GM12878 (cell line): ENCODE results near the gene TXNRD1. TPM values are rescaled to one million over a fixed set of nuclear protein-coding genes. Genes with fewer than 3 reads are reported as not detected.

Source experiments
- ATAC-seq: fragments of 200-7000 bp; cut with Tn5 transposase; 3 replicates; pipeline ENCODE4 v1.9.1; 2020; ENCODE audit warnings: mild to moderate bottlenecking, moderate library complexity
- BruUV-seq: library from RNA; stranded (reverse); fragments of 400-500 nt; replicated peaks from 2 replicates; lab custom pipeline; 2021; lab: Mats Ljungman, UMichigan
- CTCF ChIA-PET: fragments of 300-600 bp; sonication (Branson Sonifier 250); formaldehyde crosslinking; extraction: SDS; loops from one replicate; lab custom pipeline; 2021; ENCODE audit warnings: inconsistent platforms; lab: Yijun Ruan, JAX
- POLR2A ChIA-PET: fragments of 350-600 bp; formaldehyde crosslinking; extraction: SDS; loops from one replicate; lab custom pipeline; 2021; ENCODE audit warnings: inconsistent platforms; lab: Charles Lee
- RAD21 ChIA-PET: fragments of 300-600 bp; sonication (Branson Sonifier 250); formaldehyde crosslinking; loops from one replicate; lab custom pipeline; 2023; ENCODE audit warnings: antibody characterized with exemption; ENCODE audit not compliant: unreplicated experiment; lab: Charles Lee
- SMC1A ChIA-PET: fragments of 300-600 bp; sonication (Branson Sonifier 250); formaldehyde crosslinking; loops from one replicate; lab custom pipeline; 2023; ENCODE audit not compliant: unreplicated experiment, uncharacterized antibody; lab: Charles Lee
- DNase-seq: peaks from one replicate; pipeline ENCODE4 v3.0.0-alpha.2; 2011; ENCODE audit warnings: low read depth, low spot score
- FAIRE-seq: peaks from 3 replicates; lab custom pipeline; 2011; peaks lifted over from hg19 to GRCh38; lab: Jason Lieb, UNC
- H2AFZ ChIP-seq: 2 replicates; pipeline ENCODE4 v1.6.0; 2011; ENCODE audit warnings: low read depth, low read length, control low read depth; ENCODE audit not compliant: control insufficient read depth
- H3K27ac ChIP-seq: 2 replicates; pipeline ENCODE4 v1.5.1; 2011; ENCODE audit warnings: control low read depth; ENCODE audit not compliant: control insufficient read depth, insufficient read depth
- H3K27me3 ChIP-seq, 2 experiments: replicated peaks in 1 of 2; 2 replicates each; pipeline versions ENCODE4 v1.6.0 to v1.6.1; 2011; ENCODE audit warnings: low read length in 1 of 2; ENCODE audit not compliant: control insufficient read depth in 2 of 2, insufficient read depth in 2 of 2
- H3K36me3 ChIP-seq, 2 experiments: 2 replicates each; pipeline ENCODE4 v1.5.1; 2011; ENCODE audit warnings: low read length in 1 of 2; ENCODE audit not compliant: control insufficient read depth in 2 of 2, insufficient read depth in 2 of 2
- H3K4me1 ChIP-seq: 2 replicates; pipeline ENCODE4 v1.6.1; 2011; ENCODE audit warnings: mild to moderate bottlenecking, low read length, moderate library complexity, mixed read lengths; ENCODE audit not compliant: control insufficient read depth, insufficient read depth
- H3K4me2 ChIP-seq: 2 replicates; pipeline ENCODE4 v1.6.0; 2011; ENCODE audit warnings: control low read depth; ENCODE audit not compliant: control insufficient read depth, insufficient read depth
- H3K4me3 ChIP-seq: fragments of 200-600 bp; sonication (generic); 2 replicates; pipeline ENCODE4 v1.5.1; 2016
- H3K79me2 ChIP-seq: 2 replicates; pipeline ENCODE4 v1.6.0; 2011; ENCODE audit warnings: low read length; ENCODE audit not compliant: control insufficient read depth, insufficient read depth
- H3K9ac ChIP-seq: 2 replicates; pipeline ENCODE4 v1.8.0; 2011; ENCODE audit warnings: low read length, control low read depth, mixed read lengths; ENCODE audit not compliant: control insufficient read depth, insufficient read depth
- H3K9me3 ChIP-seq: replicated peaks from 3 replicates; pipeline ENCODE4 v1.5.1; 2011; ENCODE audit warnings: mild to moderate bottlenecking, low read length; ENCODE audit not compliant: control insufficient read depth, insufficient read depth
- H4K20me1 ChIP-seq: 2 replicates; pipeline ENCODE4 v1.6.0; 2011; ENCODE audit not compliant: control insufficient read depth, insufficient read depth
- CTCF ChIP-seq, 3 experiments: IDR thresholded peaks in 2 of 3; conservative IDR thresholded peaks in 1 of 3; 2 replicates each; pipeline ENCODE4 v1.5.1; 2011; ENCODE audit warnings: low read depth in 3 of 3, low read length in 3 of 3, mild to moderate bottlenecking in 3 of 3, control low read depth in 2 of 3, moderate library complexity in 2 of 3, inconsistent platforms in 1 of 3, mixed read lengths in 1 of 3; ENCODE audit not compliant: control insufficient read depth in 2 of 3, insufficient read depth in 1 of 3; ENCODE audit errors: extremely low read depth in 1 of 3
- DPF2 ChIP-seq: fragments of 450-650 bp; IDR thresholded peaks from 2 replicates; pipeline ENCODE4 v1.6.1; 2017; ENCODE audit warnings: mild to moderate bottlenecking
- EZH2 ChIP-seq: IDR thresholded peaks from 2 replicates; pipeline ENCODE4 v1.6.1; 2012; ENCODE audit warnings: low read depth, mild to moderate bottlenecking, control low read depth, inconsistent platforms, low read length, borderline replicate concordance; ENCODE audit not compliant: control insufficient read depth
- HDGF ChIP-seq: fragments of 450-650 bp; IDR thresholded peaks from 2 replicates; pipeline ENCODE4 v1.6.1; 2016; ENCODE audit warnings: antibody characterized with exemption
- POU2F2 ChIP-seq: IDR thresholded peaks from 3 replicates; pipeline ENCODE4 v1.6.1; 2011; ENCODE audit warnings: low read depth, mild to moderate bottlenecking, low read length, borderline replicate concordance
- STAT1 ChIP-seq: fragments of 450-650 bp; conservative IDR thresholded peaks from 2 replicates; pipeline ENCODE4 v1.6.1; 2014; ENCODE audit warnings: antibody characterized with exemption, mild to moderate bottlenecking
- WGBS: methylation state at CpG from one replicate; pipeline ENCODE4 v1.1.6; 2016; ENCODE audit warnings: low lambda C conversion rate; ENCODE audit not compliant: insufficient replicate concordance, insufficient coverage; ENCODE audit errors: missing lambda C conversion rate; 5-methylcytosine and 5-hydroxymethylcytosine counted together
- in situ Hi-C: fragments of 300-500 bp; cut with MboI; formaldehyde crosslinking; loops from 9 replicates; pipeline ENCODE4 v1.14.3; 2018; ENCODE audit warnings: mixed read lengths
- intact Hi-C: fragments of 100-400 bp; cut with micrococcal nuclease; formaldehyde crosslinking; loops from one replicate; pipeline ENCODE4 v1.14.2; 2022; ENCODE audit not compliant: unreplicated experiment
- polyA plus RNA-seq, 11 experiments: library from polyadenylated mRNA; depleted of rRNA in 4 of 11; unstranded in 6 of 11; stranded (reverse) in 5 of 11; fragments of >200 nt; fragmentation: Nextera tagmentation in 4 of 11; fragmentation: Illumina TruSeq in 1 of 11; extraction: Ambion mirVana in 4 of 11; extraction: Trizol in 1 of 11; gene quantifications; 1 replicate in 1 of 11; 2 replicates in 10 of 11; pipeline versions ENCODE4 v1.2.1 to v1.2.3, GENCODE V29; 2011 to 2016; ENCODE audit warnings: inconsistent platforms in 2 of 11, missing spikeins in 2 of 11, low read depth in 1 of 11
- total RNA-seq, 4 experiments: library from RNA; depleted of rRNA in 3 of 4; stranded (reverse); fragments of >200 nt in 3 of 4; fragmentation: Illumina TruSeq in 1 of 4; extraction: Trizol in 1 of 4; gene quantifications; 2 replicates each; pipeline versions ENCODE4 v1.2.1 to v1.2.3, GENCODE V29; 2013 to 2021

TXNRD1 gene
- total and polyA plus RNA-seq, 10 of the 15 experiments (the other 5 are each of a cell fraction or from before 2014, with no cell fraction given), result 52.6 to 84.6 (median 67.8) TPM

DNA sequence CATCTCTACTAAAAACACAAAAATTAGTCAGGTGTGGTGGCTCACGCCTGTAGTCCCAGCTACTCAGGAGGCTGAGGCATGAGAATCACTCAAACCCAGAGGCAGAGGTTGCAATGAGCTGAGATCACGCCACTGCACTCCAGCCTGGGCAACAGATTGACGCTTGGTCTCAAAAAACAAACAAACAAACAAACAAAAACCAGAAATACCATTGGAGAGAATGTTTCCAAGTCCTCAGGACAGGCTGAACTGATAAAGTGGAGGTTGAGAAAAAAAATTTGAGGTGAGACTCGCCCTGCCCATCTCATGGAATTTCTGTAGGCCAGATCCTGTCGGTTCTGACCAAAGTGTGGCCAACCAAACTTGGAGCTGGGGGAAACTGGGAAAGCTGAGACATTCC is 47.0 kb upstream of the TXNRD1 start:
- Histone ChIP-seq H3K9me3 (no peaks in the 10 kb centered on the region), H3K27ac (no peak overlapping the region), H4K20me1 (no peaks in the 10 kb centered on the region), H3K4me3 (no peak overlapping the region), H3K4me2 (no peak overlapping the region), H3K36me3 (no peaks in the 10 kb centered on the region), H3K4me1 (no peaks in the 10 kb centered on the region), H2AFZ (no peak overlapping the region), H3K9ac (no peak overlapping the region), H3K79me2 (no peaks in the 10 kb centered on the region), H3K27me3 (no peaks in the 10 kb centered on the region)
- ChIA-PET RAD21 (no interaction called here), POLR2A (no interaction called here), CTCF (no interaction called here), SMC1A (no interaction called here)
- no TSS peak for BruUV-seq
- DNase-seq (no peak), FAIRE-seq (no peak), ATAC-seq (no peak)
- TF ChIP-seq STAT1 (no peak), HDGF (no peak), EZH2 (no peak), DPF2 (no peak), CTCF (IDR thresholded peaks at IDR 0.05 in 2 of 3, conservative IDR thresholded peaks at IDR 0.05 in 1 of 3; ENCODE audit: control insufficient read depth in 2 of 3, extremely low read depth in 1 of 3, insufficient read depth in 1 of 3, low read depth in 3 of 3, low read length in 3 of 3) (no peak), POU2F2 (no peak)
- in situ Hi-C loops (no loop called here), intact Hi-C loops (no loop called here)
- 21% methylated on average over 5 of the region's 5 CpGs for WGBS
